ENCODE data around the gene IQGAP2. TPM values are rescaled to one million over a fixed set of nuclear protein-coding genes. Genes with fewer than 3 reads are reported as not detected.

The IQGAP2 gene
- total and polyA plus RNA-seq, 9 of the 15 experiments (the other 6 are each of a cell fraction or from before 2014, with no cell fraction given), result 8.7 to 23.2 (median 17.4) TPM

- WGBS (ENCODE audit: insufficient coverage, low coverage, missing lambda C conversion rate), result 29% methylated on average over 4 of the region's 4 CpGs
- ChIA-PET CTCF (ENCODE audit: low intra/inter-chr PET ratio) (no interaction called here), POLR2A (interaction anchor here (1.3 kb wide), 1 partner anchor 12 kb away, joined by 3 read pairs; no protein-coding TSS in a partner anchor)
- no peak for TF ChIP-seq GATAD2B (IDR thresholded peaks at IDR 0.05; ENCODE audit: borderline replicate concordance)
- TF ChIP-seq ARID4B (CRISPR knock-in tag; IDR thresholded peaks at IDR 0.05), result no peak
- TF ChIP-seq HEY1 (CRISPR knock-in tag; IDR thresholded peaks at IDR 0.05; ENCODE audit: borderline replicate concordance), result no peak
- no peak for TF ChIP-seq ZNF224 (CRISPR knock-in tag; IDR thresholded peaks at IDR 0.05)
- no peak for TF ChIP-seq ATF1 (CRISPR knock-in tag; IDR thresholded peaks at IDR 0.05)
- TF ChIP-seq ATF1 (tag; IDR thresholded peaks at IDR 0.05), result no peak
- no peak for TF ChIP-seq ATF3 (IDR thresholded peaks at IDR 0.05)
- no peak for TF ChIP-seq ATF3 (CRISPR knock-in tag; conservative IDR thresholded peaks at IDR 0.05)
- peak; percentile 60; the same call in 1 of the 2 replicates for TF ChIP-seq ETV1 (tag; conservative IDR thresholded peaks at IDR 0.05; ENCODE audit: low read depth)
- no peak for TF ChIP-seq ZNF395 (CRISPR knock-in tag; IDR thresholded peaks at IDR 0.05)
- peak; percentile 36; the same call in 1 of the 2 replicates for TF ChIP-seq SMARCE1 (IDR thresholded peaks at IDR 0.05)
- no peak for TF ChIP-seq XRCC5 (IDR thresholded peaks at IDR 0.05; ENCODE audit: low read depth, low read length)
- no peak for TF ChIP-seq TCF3 (CRISPR knock-in tag; IDR thresholded peaks at IDR 0.05)
- TF ChIP-seq FOXK1 (CRISPR knock-in tag; IDR thresholded peaks at IDR 0.05; ENCODE audit: borderline replicate concordance), result no peak
Measured at GRCh38 chr5:76457674-76458485, 54.8 kb downstream of the IQGAP2 start.

More at GRCh38 chr5:76457674-76458485, 54.8 kb downstream of the IQGAP2 start:
- no peak for DNase-seq (ENCODE audit: extremely low read depth in 1 of 4, low spot score in 3 of 4)
- H3K36me3 ChIP-seq (ENCODE audit: control insufficient read depth, insufficient read depth, low read length), result no peaks in the 10 kb centered on the region
- H3K27me3 ChIP-seq (ENCODE audit: control insufficient read depth in 2 of 2, insufficient read depth in 2 of 2, low read length in 2 of 2), result no peaks in the 10 kb centered on the region
- H4K20me1 ChIP-seq (replicated peaks; ENCODE audit: control insufficient read depth, insufficient read depth, low read length), result no peaks in the 10 kb centered on the region
- H3K27ac ChIP-seq (ENCODE audit: extremely low read depth, low read depth, low read length), result no peak overlapping the region
- no peak for FAIRE-seq
- ATAC-seq, result peak; percentile 45; the same call in 2 of the 3 replicates
- H3K9me1 ChIP-seq (ENCODE audit: control insufficient read depth, insufficient read depth, low read length), result no peaks in the 10 kb centered on the region
- no peak overlapping the region for H2AFZ ChIP-seq (ENCODE audit: low read depth, low read length)
- H3K9ac ChIP-seq (ENCODE audit: insufficient read depth in 1 of 2, low read depth in 2 of 2, low read length in 2 of 2), result no peak overlapping the region
- H3K4me2 ChIP-seq (ENCODE audit: insufficient read depth, low read length), result no peak overlapping the region
- H3K4me3 ChIP-seq, result no peak overlapping the region
- in situ Hi-C loops (cut with MboI) (no loop called here), intact Hi-C loops (cut with micrococcal nuclease) (no loop called here)
- BruUV-seq (replicated peaks), result no TSS peak
- no peaks in the 10 kb centered on the region for H3K79me2 ChIP-seq (ENCODE audit: control insufficient read depth, insufficient read depth, low read length)
- peaks cover 0 to 21% of the 10 kb centered on the region in 2 experiments; a peak in 3 of 5 replicates for H3K4me1 ChIP-seq (replicated peaks in 1 of 2; ENCODE audit: control insufficient read depth in 2 of 2, insufficient read depth in 2 of 2, low read length in 2 of 2)
- H3K9me3 ChIP-seq (replicated peaks; ENCODE audit: control insufficient read depth, insufficient read depth, low read depth, low read length), result no peaks in the 10 kb centered on the region
